Measurements from ENCODE around the gene CRACR2A. TPM values are rescaled to one million over a fixed set of nuclear protein-coding genes. Genes with fewer than 3 reads are reported as not detected.

Gene CRACR2A
- total and polyA plus RNA-seq, 10 of the 15 experiments (the other 5 are each of a cell fraction or from before 2014, with no cell fraction given): 2.1 to 18.0 (median 13.2) TPM

GRCh38 chr12:3681595-3682061 is 71.3 kb downstream of the CRACR2A start:
- 94% methylated on average over 6 of the region's 6 CpGs for WGBS (ENCODE audit: insufficient coverage, insufficient replicate concordance, low lambda C conversion rate, missing lambda C conversion rate)
- ChIA-PET POLR2A (no interaction called here), RAD21 (ENCODE audit: unreplicated experiment) (no interaction called here), SMC1A (ENCODE audit: uncharacterized antibody, unreplicated experiment) (interaction anchor here (0.6 kb wide), 1 partner anchor 653 kb away, joined by 3 read pairs; no protein-coding TSS in a partner anchor), CTCF (interaction anchor here (1.4 to 1.8 kb wide), 2 partner anchors 123 to 382 kb away, joined by 3 to 9 read pairs; no protein-coding TSS in a partner anchor)
- DNase-seq (ENCODE audit: low read depth, low spot score): no peak
- peaks cover 6 to 7% of the 10 kb centered on the region in 2 experiments; a peak in 3 of 4 replicates for H3K36me3 ChIP-seq (ENCODE audit: control insufficient read depth in 2 of 2, insufficient read depth in 2 of 2, low read length in 1 of 2)
- no peak overlapping the region for H2AFZ ChIP-seq (ENCODE audit: control insufficient read depth, low read depth, low read length)
- H3K9ac ChIP-seq (ENCODE audit: control insufficient read depth, insufficient read depth, low read length): no peak overlapping the region
- H3K27me3 ChIP-seq (replicated peaks in 1 of 2; ENCODE audit: control insufficient read depth in 2 of 2, insufficient read depth in 2 of 2, low read length in 1 of 2): no peaks in the 10 kb centered on the region
- no TSS peak for BruUV-seq (replicated peaks)
- ATAC-seq: no peak
- in situ Hi-C loops (cut with MboI) (no loop called here), intact Hi-C loops (cut with micrococcal nuclease; ENCODE audit: unreplicated experiment) (no loop called here)
- H3K4me2 ChIP-seq (ENCODE audit: control insufficient read depth, insufficient read depth): no peak overlapping the region
- no peak overlapping the region for H3K4me3 ChIP-seq
- no peak for FAIRE-seq
- no peak overlapping the region for H3K27ac ChIP-seq (ENCODE audit: control insufficient read depth, insufficient read depth)
- H4K20me1 ChIP-seq (ENCODE audit: control insufficient read depth, insufficient read depth): no peaks in the 10 kb centered on the region; the same call in 1 of the 2 replicates
- no peaks in the 10 kb centered on the region for H3K79me2 ChIP-seq (ENCODE audit: control insufficient read depth, insufficient read depth, low read length)
- H3K4me1 ChIP-seq (ENCODE audit: control insufficient read depth, insufficient read depth, low read length): no peaks in the 10 kb centered on the region
- H3K9me3 ChIP-seq (replicated peaks; ENCODE audit: control insufficient read depth, insufficient read depth, low read length): no peaks in the 10 kb centered on the region
- TF ChIP-seq ELK1 (IDR thresholded peaks at IDR 0.05; ENCODE audit: low read depth, low read length) (no peak), SP1 (IDR thresholded peaks at IDR 0.05; ENCODE audit: low read depth, low read length) (no peak), ZNF687 (IDR thresholded peaks at IDR 0.05) (no peak), E4F1 (IDR thresholded peaks at IDR 0.05; ENCODE audit: borderline replicate concordance, partially characterized antibody) (no peak), KDM1A (IDR thresholded peaks at IDR 0.05; ENCODE audit: borderline replicate concordance) (no peak), ZNF24 (IDR thresholded peaks at IDR 0.05) (no peak), ZBTB33 (IDR thresholded peaks at IDR 0.05) (no peak), IRF3 (IDR thresholded peaks at IDR 0.05) (no peak)

All from GM12878 (cell line).